HepG2 (cell line): ENCODE data around the gene TRERF1. TPM values are rescaled to one million over a fixed set of nuclear protein-coding genes. Genes with fewer than 3 reads are reported as not detected.

Source experiments
- ATAC-seq: fragments of 200-7000 bp; cut with Tn5 transposase; 3 replicates; pipeline ENCODE4 v1.9.1; 2020; ENCODE audit warnings: mild to moderate bottlenecking, moderate library complexity
- BruUV-seq: library from RNA; stranded (reverse); fragments of 400-500 nt; replicated peaks from 2 replicates; lab custom pipeline; 2021; lab: Mats Ljungman, UMichigan
- CTCF ChIA-PET: fragments of 300-600 bp; formaldehyde crosslinking; extraction: SDS; loops from one replicate; lab custom pipeline; 2021; ENCODE audit warnings: low total read pairs, inconsistent platforms, low intra/inter-chr PET ratio; lab: Yijun Ruan, JAX
- POLR2A ChIA-PET: fragments of 350-600 bp; sonication (Branson Sonifier 250); formaldehyde crosslinking; loops from one replicate; lab custom pipeline; 2020; ENCODE audit warnings: antibody characterized with exemption, inconsistent platforms; lab: Yijun Ruan, JAX
- DNase-seq: peaks from one replicate; pipeline ENCODE4 v3.0.0-alpha.2; 2015; ENCODE audit warnings: low spot score
- FAIRE-seq: peaks from 3 replicates; lab custom pipeline; 2011; peaks lifted over from hg19 to GRCh38; lab: Jason Lieb, UNC
- H2AFZ ChIP-seq: one replicate; pipeline ENCODE4 v1.6.1; 2011; ENCODE audit warnings: low read length, inconsistent platforms
- H3K27ac ChIP-seq: fragments of 300-600 bp; 3 replicates; pipeline ENCODE4 v1.8.0; 2011; ENCODE audit warnings: mixed run types, mild to moderate bottlenecking, mixed read lengths, low read length, inconsistent platforms; ENCODE audit not compliant: insufficient read depth; ENCODE audit errors: extremely low read length
- H3K27me3 ChIP-seq, 2 experiments: fragments of 200-600 bp in 1 of 2; 2 replicates in 1 of 2; 3 replicates in 1 of 2; pipeline versions ENCODE4 v1.6.0 to v1.8.0; 2011; ENCODE audit warnings: low read length in 2 of 2, mild to moderate bottlenecking in 2 of 2, moderate library complexity in 2 of 2, inconsistent platforms in 1 of 2; ENCODE audit not compliant: insufficient read depth in 2 of 2, control insufficient read depth in 1 of 2
- H3K36me3 ChIP-seq, 2 experiments: fragments of 200-600 bp in 1 of 2; replicated peaks in 1 of 2; 2 replicates in 1 of 2; 3 replicates in 1 of 2; pipeline versions ENCODE4 v1.5.1 to v1.8.0; 2011; ENCODE audit warnings: low read length in 2 of 2, inconsistent platforms in 1 of 2; ENCODE audit not compliant: insufficient read depth in 2 of 2, control insufficient read depth in 1 of 2
- H3K4me1 ChIP-seq: 2 replicates; pipeline ENCODE4 v1.5.1; 2012; ENCODE audit warnings: low read length, inconsistent platforms; ENCODE audit not compliant: insufficient read depth
- H3K4me2 ChIP-seq: 2 replicates; pipeline ENCODE4 v1.6.0; 2011; ENCODE audit warnings: low read depth, low read length, inconsistent platforms
- H3K4me3 ChIP-seq, 3 experiments: fragments of 200-600 bp in 1 of 3; sonication (generic), shearing (Covaris generic) in 1 of 3; replicated peaks in 1 of 3; 2 replicates each; pipeline ENCODE4 v1.5.1; 2011 to 2016; ENCODE audit warnings: low read length in 3 of 3, inconsistent platforms in 2 of 3, low read depth in 2 of 3, mild to moderate bottlenecking in 2 of 3, control low read depth in 1 of 3, mixed read lengths in 1 of 3; ENCODE audit not compliant: insufficient read depth in 1 of 3
- H3K79me2 ChIP-seq: one replicate; pipeline ENCODE4 v1.6.1; 2011; ENCODE audit warnings: low read length, inconsistent platforms; ENCODE audit not compliant: insufficient read depth
- H3K9ac ChIP-seq: 2 replicates; pipeline ENCODE4 v1.6.0; 2011; ENCODE audit warnings: mild to moderate bottlenecking, low read depth, low read length, inconsistent platforms; ENCODE audit not compliant: insufficient read depth
- H3K9me3 ChIP-seq: 2 replicates; pipeline ENCODE4 v1.5.1; 2012; ENCODE audit warnings: mild to moderate bottlenecking, low read length
- H4K20me1 ChIP-seq: 2 replicates; pipeline ENCODE4 v1.6.0; 2011; ENCODE audit warnings: inconsistent platforms, mild to moderate bottlenecking, low read length, moderate library complexity; ENCODE audit not compliant: insufficient read depth
- BRD4 ChIP-seq: sonication (generic); formaldehyde crosslinking; IDR thresholded peaks from 2 replicates; pipeline ENCODE4 v1.4.0; 2020; ENCODE audit warnings: missing genetic modification reagents
- CREB1 ChIP-seq, 2 experiments: fragments of 450-650 bp in 1 of 2; IDR thresholded peaks; 2 replicates each; pipeline ENCODE4 v1.6.1; 2016 to 2017; ENCODE audit warnings: control low read depth in 1 of 2, mild to moderate bottlenecking in 1 of 2, missing compliant biosample characterization in 1 of 2, missing genetic modification characterization in 1 of 2
- EEA1 ChIP-seq: sonication (generic); formaldehyde crosslinking; IDR thresholded peaks from 2 replicates; pipeline ENCODE4 v1.5.1; 2020; ENCODE audit warnings: mild to moderate bottlenecking, missing genetic modification reagents, borderline replicate concordance
- KDM6A ChIP-seq: IDR thresholded peaks from 2 replicates; pipeline ENCODE4 v1.6.1; 2016; ENCODE audit warnings: low read depth
- MAFF ChIP-seq: IDR thresholded peaks from 2 replicates; pipeline ENCODE4 v1.6.1; 2011; ENCODE audit warnings: low read depth, low read length, improper control_type of control experiment
- PRPF4 ChIP-seq: fragments of 200-400 bp; formaldehyde crosslinking; IDR thresholded peaks from 2 replicates; pipeline ENCODE4 v1.6.1; 2016; ENCODE audit warnings: low read length, low read depth; ENCODE audit not compliant: poor library complexity, severe bottlenecking
- TAF15 ChIP-seq: fragments of 200-400 bp; formaldehyde crosslinking; IDR thresholded peaks from one replicate; pipeline ENCODE4 v1.6.1; 2018; ENCODE audit warnings: mild to moderate bottlenecking, low read depth, low read length; ENCODE audit not compliant: poor library complexity, severe bottlenecking
- TOPORS ChIP-seq: sonication (generic); formaldehyde crosslinking; IDR thresholded peaks from 2 replicates; pipeline ENCODE4 v1.8.0; 2023; ENCODE audit warnings: mild to moderate bottlenecking, missing genetic modification reagents
- ZFP36L1 ChIP-seq: sonication (generic); formaldehyde crosslinking; IDR thresholded peaks from 2 replicates; pipeline ENCODE4 v1.8.0; 2022; ENCODE audit warnings: mild to moderate bottlenecking, missing genetic modification reagents, moderate library complexity
- ZKSCAN8 ChIP-seq: IDR thresholded peaks from 2 replicates; pipeline ENCODE4 v1.6.1; 2016; ENCODE audit warnings: borderline replicate concordance, missing genetic modification reagents, missing compliant biosample characterization
- ZNF354B ChIP-seq: sonication (generic); formaldehyde crosslinking; IDR thresholded peaks from 2 replicates; pipeline ENCODE4 v1.8.0; 2022; ENCODE audit warnings: mild to moderate bottlenecking, missing genetic modification reagents
- ZNF7 ChIP-seq: IDR thresholded peaks from 2 replicates; pipeline ENCODE4 v1.6.1; 2016; ENCODE audit warnings: missing biosample characterization, missing genetic modification reagents
- WGBS: methylation state at CpG from one replicate; pipeline ENCODE4 v1.1.6; 2017; ENCODE audit warnings: low lambda C conversion rate; 5-methylcytosine and 5-hydroxymethylcytosine counted together
- in situ Hi-C: cut with HindIII; loops from 2 replicates; pipeline ENCODE4 v1.10.0; 2017; ENCODE audit warnings: low pct_unique_long_range_greater_than_20kb; ENCODE audit not compliant: extremely low pct_ligation_motif_present
- intact Hi-C: fragments of 100-400 bp; cut with micrococcal nuclease; formaldehyde crosslinking; loops from one replicate; pipeline ENCODE4 v1.10.0; 2022; ENCODE audit not compliant: unreplicated experiment
- polyA plus RNA-seq, 8 experiments: library from polyadenylated mRNA; depleted of rRNA in 3 of 8; stranded (reverse) in 7 of 8; unstranded in 1 of 8; fragments of >200 nt; fragmentation: Illumina TruSeq in 4 of 8; extraction: Trizol in 4 of 8; gene quantifications; 2 replicates each; pipeline versions ENCODE4 v1.2.1 to v1.2.3, GENCODE V29; 2011 to 2016; ENCODE audit warnings: low read depth in 4 of 8, missing spikeins in 1 of 8, mixed read lengths in 1 of 8; ENCODE audit not compliant: insufficient read depth in 1 of 8
- total RNA-seq, 5 experiments: library from RNA; depleted of rRNA; stranded (reverse); fragments of >200 nt; fragmentation: Illumina TruSeq; extraction: Trizol; gene quantifications; 2 replicates each; pipeline ENCODE4 v1.2.3, GENCODE V29; 2016; ENCODE audit warnings: low read depth in 1 of 5
- TF ChIP-seq, protein P1 (sequence below): sonication (generic); formaldehyde crosslinking; IDR thresholded peaks from 2 replicates; pipeline ENCODE4 v1.4.0; 2020; ENCODE audit warnings: missing genetic modification reagents
- TF ChIP-seq, protein P2 (sequence below): sonication (generic); formaldehyde crosslinking; IDR thresholded peaks from 2 replicates; pipeline ENCODE4 v1.4.0; 2020; ENCODE audit warnings: missing genetic modification reagents, borderline replicate concordance
- TF ChIP-seq, protein P3 (sequence below): sonication (generic); formaldehyde crosslinking; IDR thresholded peaks from 2 replicates; pipeline ENCODE4 v1.4.0; 2020; ENCODE audit warnings: missing genetic modification reagents, borderline replicate concordance

Gene TRERF1
- total and polyA plus RNA-seq, 2 of the 13 experiments (the other 11 are each of a cell fraction or from before 2014, with no cell fraction given): 0.02 TPM; not detected in 1

DNA sequence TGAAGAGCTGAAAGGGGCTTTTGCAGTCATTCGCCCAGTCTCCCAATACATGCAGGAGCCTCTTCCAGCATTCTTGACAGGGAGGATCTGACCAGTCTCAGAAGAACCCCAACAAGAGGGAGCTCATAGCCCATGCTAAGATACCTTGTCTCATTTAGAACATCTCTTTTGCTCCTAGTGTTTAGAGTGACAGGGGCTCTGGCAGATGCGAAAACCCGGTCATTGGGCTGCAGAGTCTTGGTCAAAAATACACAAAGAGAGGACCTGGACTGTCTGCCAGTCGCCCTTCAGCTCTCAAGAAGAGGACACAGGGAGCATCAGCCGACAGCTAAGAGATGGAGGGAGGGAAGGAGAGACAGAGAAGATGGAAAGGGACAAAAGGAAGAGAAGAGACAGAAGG, 257.7 kb downstream of the TRERF1 start:
- Histone ChIP-seq H4K20me1 (no peaks in the 10 kb centered on the region), H3K27me3 (no peaks in the 10 kb centered on the region), H3K9me3 (no peaks in the 10 kb centered on the region), H3K9ac (no peak overlapping the region), H3K4me1 (peaks cover 27% of the 10 kb centered on the region), H3K79me2 (no peaks in the 10 kb centered on the region), H3K27ac (no peak overlapping the region), H3K36me3 (no peaks in the 10 kb centered on the region), H2AFZ (no peak overlapping the region), H3K4me2 (no peak overlapping the region), H3K4me3 (no peak overlapping the region)
- intact Hi-C loops (no loop called here), in situ Hi-C loops (no loop called here)
- DNase-seq: no peak
- 83% methylated on average over 5 of the region's 5 CpGs for WGBS
- ChIA-PET CTCF (no interaction called here), POLR2A (interaction anchor here (1.0 kb wide), 1 partner anchor 21 kb away, joined by 3 read pairs; no protein-coding TSS in a partner anchor)
- no TSS peak for BruUV-seq
- no peak for FAIRE-seq
- ATAC-seq: no peak
- TF ChIP-seq ZKSCAN8 (CRISPR knock-in tag): no peak
- TF ChIP-seq KDM6A (CRISPR knock-in tag): no peak
- no peak for TF ChIP-seq TOPORS
- TF ChIP-seq EEA1 (CRISPR knock-in tag): no peak
- no peak for TF ChIP-seq ZNF7 (CRISPR knock-in tag)
- TF ChIP-seq ZNF354B (CRISPR knock-in tag): no peak
- no peak for TF ChIP-seq BRD4 (CRISPR knock-in tag)
- no peak for TF ChIP-seq MAFF
- TF ChIP-seq CREB1 (IDR thresholded peaks at IDR 0.05): no peak
- TF ChIP-seq CREB1 (CRISPR knock-in tag; IDR thresholded peaks at IDR 0.05): no peak
- TF ChIP-seq ZFP36L1 (CRISPR knock-in tag): no peak
- TF ChIP-seq, protein P1, sequence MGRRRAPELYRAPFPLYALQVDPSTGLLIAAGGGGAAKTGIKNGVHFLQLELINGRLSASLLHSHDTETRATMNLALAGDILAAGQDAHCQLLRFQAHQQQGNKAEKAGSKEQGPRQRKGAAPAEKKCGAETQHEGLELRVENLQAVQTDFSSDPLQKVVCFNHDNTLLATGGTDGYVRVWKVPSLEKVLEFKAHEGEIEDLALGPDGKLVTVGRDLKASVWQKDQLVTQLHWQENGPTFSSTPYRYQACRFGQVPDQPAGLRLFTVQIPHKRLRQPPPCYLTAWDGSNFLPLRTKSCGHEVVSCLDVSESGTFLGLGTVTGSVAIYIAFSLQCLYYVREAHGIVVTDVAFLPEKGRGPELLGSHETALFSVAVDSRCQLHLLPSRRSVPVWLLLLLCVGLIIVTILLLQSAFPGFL (CRISPR knock-in tag): no peak
- no peak for TF ChIP-seq TAF15
- TF ChIP-seq, protein P2, sequence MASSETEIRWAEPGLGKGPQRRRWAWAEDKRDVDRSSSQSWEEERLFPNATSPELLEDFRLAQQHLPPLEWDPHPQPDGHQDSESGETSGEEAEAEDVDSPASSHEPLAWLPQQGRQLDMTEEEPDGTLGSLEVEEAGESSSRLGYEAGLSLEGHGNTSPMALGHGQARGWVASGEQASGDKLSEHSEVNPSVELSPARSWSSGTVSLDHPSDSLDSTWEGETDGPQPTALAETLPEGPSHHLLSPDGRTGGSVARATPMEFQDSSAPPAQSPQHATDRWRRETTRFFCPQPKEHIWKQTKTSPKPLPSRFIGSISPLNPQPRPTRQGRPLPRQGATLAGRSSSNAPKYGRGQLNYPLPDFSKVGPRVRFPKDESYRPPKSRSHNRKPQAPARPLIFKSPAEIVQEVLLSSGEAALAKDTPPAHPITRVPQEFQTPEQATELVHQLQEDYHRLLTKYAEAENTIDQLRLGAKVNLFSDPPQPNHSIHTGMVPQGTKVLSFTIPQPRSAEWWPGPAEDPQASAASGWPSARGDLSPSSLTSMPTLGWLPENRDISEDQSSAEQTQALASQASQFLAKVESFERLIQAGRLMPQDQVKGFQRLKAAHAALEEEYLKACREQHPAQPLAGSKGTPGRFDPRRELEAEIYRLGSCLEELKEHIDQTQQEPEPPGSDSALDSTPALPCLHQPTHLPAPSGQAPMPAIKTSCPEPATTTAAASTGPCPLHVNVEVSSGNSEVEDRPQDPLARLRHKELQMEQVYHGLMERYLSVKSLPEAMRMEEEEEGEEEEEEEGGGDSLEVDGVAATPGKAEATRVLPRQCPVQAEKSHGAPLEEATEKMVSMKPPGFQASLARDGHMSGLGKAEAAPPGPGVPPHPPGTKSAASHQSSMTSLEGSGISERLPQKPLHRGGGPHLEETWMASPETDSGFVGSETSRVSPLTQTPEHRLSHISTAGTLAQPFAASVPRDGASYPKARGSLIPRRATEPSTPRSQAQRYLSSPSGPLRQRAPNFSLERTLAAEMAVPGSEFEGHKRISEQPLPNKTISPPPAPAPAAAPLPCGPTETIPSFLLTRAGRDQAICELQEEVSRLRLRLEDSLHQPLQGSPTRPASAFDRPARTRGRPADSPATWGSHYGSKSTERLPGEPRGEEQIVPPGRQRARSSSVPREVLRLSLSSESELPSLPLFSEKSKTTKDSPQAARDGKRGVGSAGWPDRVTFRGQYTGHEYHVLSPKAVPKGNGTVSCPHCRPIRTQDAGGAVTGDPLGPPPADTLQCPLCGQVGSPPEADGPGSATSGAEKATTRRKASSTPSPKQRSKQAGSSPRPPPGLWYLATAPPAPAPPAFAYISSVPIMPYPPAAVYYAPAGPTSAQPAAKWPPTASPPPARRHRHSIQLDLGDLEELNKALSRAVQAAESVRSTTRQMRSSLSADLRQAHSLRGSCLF (CRISPR knock-in tag): no peak
- TF ChIP-seq PRPF4: no peak
- TF ChIP-seq, protein P3, sequence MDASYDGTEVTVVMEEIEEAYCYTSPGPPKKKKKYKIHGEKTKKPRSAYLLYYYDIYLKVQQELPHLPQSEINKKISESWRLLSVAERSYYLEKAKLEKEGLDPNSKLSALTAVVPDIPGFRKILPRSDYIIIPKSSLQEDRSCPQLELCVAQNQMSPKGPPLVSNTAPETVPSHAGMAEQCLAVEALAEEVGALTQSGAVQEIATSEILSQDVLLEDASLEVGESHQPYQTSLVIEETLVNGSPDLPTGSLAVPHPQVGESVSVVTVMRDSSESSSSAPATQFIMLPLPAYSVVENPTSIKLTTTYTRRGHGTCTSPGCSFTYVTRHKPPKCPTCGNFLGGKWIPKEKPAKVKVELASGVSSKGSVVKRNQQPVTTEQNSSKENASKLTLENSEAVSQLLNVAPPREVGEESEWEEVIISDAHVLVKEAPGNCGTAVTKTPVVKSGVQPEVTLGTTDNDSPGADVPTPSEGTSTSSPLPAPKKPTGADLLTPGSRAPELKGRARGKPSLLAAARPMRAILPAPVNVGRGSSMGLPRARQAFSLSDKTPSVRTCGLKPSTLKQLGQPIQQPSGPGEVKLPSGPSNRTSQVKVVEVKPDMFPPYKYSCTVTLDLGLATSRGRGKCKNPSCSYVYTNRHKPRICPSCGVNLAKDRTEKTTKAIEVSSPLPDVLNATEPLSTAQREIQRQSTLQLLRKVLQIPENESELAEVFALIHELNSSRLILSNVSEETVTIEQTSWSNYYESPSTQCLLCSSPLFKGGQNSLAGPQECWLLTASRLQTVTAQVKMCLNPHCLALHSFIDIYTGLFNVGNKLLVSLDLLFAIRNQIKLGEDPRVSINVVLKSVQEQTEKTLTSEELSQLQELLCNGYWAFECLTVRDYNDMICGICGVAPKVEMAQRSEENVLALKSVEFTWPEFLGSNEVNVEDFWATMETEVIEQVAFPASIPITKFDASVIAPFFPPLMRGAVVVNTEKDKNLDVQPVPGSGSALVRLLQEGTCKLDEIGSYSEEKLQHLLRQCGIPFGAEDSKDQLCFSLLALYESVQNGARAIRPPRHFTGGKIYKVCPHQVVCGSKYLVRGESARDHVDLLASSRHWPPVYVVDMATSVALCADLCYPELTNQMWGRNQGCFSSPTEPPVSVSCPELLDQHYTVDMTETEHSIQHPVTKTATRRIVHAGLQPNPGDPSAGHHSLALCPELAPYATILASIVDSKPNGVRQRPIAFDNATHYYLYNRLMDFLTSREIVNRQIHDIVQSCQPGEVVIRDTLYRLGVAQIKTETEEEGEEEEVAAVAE (CRISPR knock-in tag): no peak
